Erythroblast (primary cell): ENCODE data around the gene GATAD2B.

Source experiments
- GATA1 ChIP-seq: IDR thresholded peaks from 2 replicates; pipeline ENCODE4 v1.6.1; 2011; ENCODE audit warnings: low read depth, mild to moderate bottlenecking, control low read depth, low read length, moderate library complexity
- POLR2A ChIP-seq: IDR thresholded peaks from 2 replicates; pipeline ENCODE4 v1.6.1; 2011; ENCODE audit warnings: mild to moderate bottlenecking, low read length

GRCh38 chr1:153764310-153764709, 158.5 kb downstream of the GATAD2B start:
- no peak for TF ChIP-seq POLR2A
- no peak for TF ChIP-seq GATA1
